ENCODE results near the gene SP1. TPM values are rescaled to one million over a fixed set of nuclear protein-coding genes. Genes with fewer than 3 reads are reported as not detected.
"Not testable (repeated sequence)": the region's sequence is repeated elsewhere in the genome, so short reads cannot be mapped to it uniquely, and the experiment has no call there.

Gene SP1
- polyA plus RNA-seq, 3 donors, result 15.1 to 80.7 (median 22.7) TPM

GRCh38 chr12:53391724-53392123 is 11.7 kb downstream of the SP1 start:
- H2AFZ ChIP-seq (ENCODE audit: insufficient read depth, low read depth, low read length, poor library complexity, severe bottlenecking), result no peak overlapping the region
- peaks cover 31 to 85% of the 10 kb centered on the region in 2 donors for H3K36me3 ChIP-seq (replicated peaks in 1 of 2; ENCODE audit: control insufficient read depth in 1 of 2, insufficient read depth in 2 of 2, low read length in 2 of 2)
- no peak overlapping the region for H3K4me3 ChIP-seq (replicated peaks in 1 of 3; ENCODE audit: low read depth in 2 of 3, low read length in 3 of 3)
- intact Hi-C loops (cut with micrococcal nuclease), result no loop called here
- H3K4me1 ChIP-seq (ENCODE audit: control insufficient read depth in 1 of 2, insufficient read depth in 2 of 2, low read length in 2 of 2), result peaks cover 19 to 32% of the 10 kb centered on the region in 2 donors
- H3K9me3 Mint-ChIP-seq, result no peaks in the 10 kb centered on the region
- H3K27me3 Mint-ChIP-seq (ENCODE audit: low read depth in 3 of 3), result peaks cover 0 to 1% (median 0%) of the 10 kb centered on the region in 3 donors
- H3K27ac Mint-ChIP-seq, result peak overlapping the region in 3 of 7 donors; percentile 33 to 52 (median 35)
- no peak overlapping the region for H3K4me2 ChIP-seq (replicated peaks; ENCODE audit: extremely low read depth, low read length, poor library complexity, severe bottlenecking)
- TF ChIP-seq, protein P1, sequence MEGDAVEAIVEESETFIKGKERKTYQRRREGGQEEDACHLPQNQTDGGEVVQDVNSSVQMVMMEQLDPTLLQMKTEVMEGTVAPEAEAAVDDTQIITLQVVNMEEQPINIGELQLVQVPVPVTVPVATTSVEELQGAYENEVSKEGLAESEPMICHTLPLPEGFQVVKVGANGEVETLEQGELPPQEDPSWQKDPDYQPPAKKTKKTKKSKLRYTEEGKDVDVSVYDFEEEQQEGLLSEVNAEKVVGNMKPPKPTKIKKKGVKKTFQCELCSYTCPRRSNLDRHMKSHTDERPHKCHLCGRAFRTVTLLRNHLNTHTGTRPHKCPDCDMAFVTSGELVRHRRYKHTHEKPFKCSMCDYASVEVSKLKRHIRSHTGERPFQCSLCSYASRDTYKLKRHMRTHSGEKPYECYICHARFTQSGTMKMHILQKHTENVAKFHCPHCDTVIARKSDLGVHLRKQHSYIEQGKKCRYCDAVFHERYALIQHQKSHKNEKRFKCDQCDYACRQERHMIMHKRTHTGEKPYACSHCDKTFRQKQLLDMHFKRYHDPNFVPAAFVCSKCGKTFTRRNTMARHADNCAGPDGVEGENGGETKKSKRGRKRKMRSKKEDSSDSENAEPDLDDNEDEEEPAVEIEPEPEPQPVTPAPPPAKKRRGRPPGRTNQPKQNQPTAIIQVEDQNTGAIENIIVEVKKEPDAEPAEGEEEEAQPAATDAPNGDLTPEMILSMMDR (IDR thresholded peaks at IDR 0.05), result no peak
- H3K27ac ChIP-seq (ENCODE audit: low read depth in 1 of 2, low read length in 2 of 2), result peak overlapping the region in 1 of 2 donors; percentile 31
- H3K27me3 ChIP-seq (ENCODE audit: control insufficient read depth in 2 of 2, insufficient read depth in 2 of 2, low read length in 2 of 2), result no peaks in the 10 kb centered on the region
- H3K36me3 Mint-ChIP-seq, result peaks cover 35 to 89% of the 10 kb centered on the region in 2 donors
- H3K9me3 ChIP-seq (replicated peaks in 1 of 2; ENCODE audit: control insufficient read depth in 1 of 2, insufficient read depth in 1 of 2, low read length in 2 of 2), result no peaks in the 10 kb centered on the region
- no peak for DNase-seq
- peaks cover 34% of the 10 kb centered on the region for H3K4me1 Mint-ChIP-seq
- H3K4me3 Mint-ChIP-seq, result no peak overlapping the region
- WGBS (ENCODE audit: insufficient coverage), result 93% methylated on average over 2 of the region's 5 CpGs
- peaks cover 98% of the 10 kb centered on the region for H4K20me1 ChIP-seq (ENCODE audit: insufficient read depth, low read length)
- H3K79me2 ChIP-seq (ENCODE audit: insufficient read depth, low read length), result peaks cover 99% of the 10 kb centered on the region
- H3K9ac ChIP-seq (ENCODE audit: insufficient read depth, low read length, poor library complexity, severe bottlenecking), result no peak overlapping the region

GRCh38 chr12:53399896-53400295 is 19.9 kb downstream of the SP1 start:
- Mint-ChIP-seq H3K27ac (peak overlapping the region in 1 of 7 donors; percentile 7), H3K4me1 (no peaks in the 10 kb centered on the region), H3K9me3 (peaks cover 0 to 1% (median 0%) of the 10 kb centered on the region in 7 donors), H3K36me3 (peaks cover 30 to 81% of the 10 kb centered on the region in 2 donors), H3K27me3 (ENCODE audit: low read depth in 3 of 3) (peaks cover 0 to 2% (median 0%) of the 10 kb centered on the region in 3 donors), H3K4me3 (no peak overlapping the region)
- Histone ChIP-seq H3K79me2 (ENCODE audit: insufficient read depth, low read length) (peaks cover 99% of the 10 kb centered on the region), H3K4me3 (replicated peaks in 1 of 3; ENCODE audit: low read depth in 2 of 3, low read length in 3 of 3) (no peak overlapping the region), H2AFZ (ENCODE audit: insufficient read depth, low read depth, low read length, poor library complexity, severe bottlenecking) (no peak overlapping the region), H3K36me3 (replicated peaks in 1 of 2; ENCODE audit: control insufficient read depth in 1 of 2, insufficient read depth in 2 of 2, low read length in 2 of 2) (peaks cover 35 to 91% of the 10 kb centered on the region in 2 donors), H3K4me2 (replicated peaks; ENCODE audit: extremely low read depth, low read length, poor library complexity, severe bottlenecking) (no peak overlapping the region), H3K27me3 (ENCODE audit: control insufficient read depth in 2 of 2, insufficient read depth in 2 of 2, low read length in 2 of 2) (no peaks in the 10 kb centered on the region), H3K4me1 (ENCODE audit: control insufficient read depth in 1 of 2, insufficient read depth in 2 of 2, low read length in 2 of 2) (no peaks in the 10 kb centered on the region), H3K9me3 (replicated peaks in 1 of 2; ENCODE audit: control insufficient read depth in 1 of 2, insufficient read depth in 1 of 2, low read length in 2 of 2) (no peaks in the 10 kb centered on the region), H4K20me1 (ENCODE audit: insufficient read depth, low read length) (peaks cover 100% of the 10 kb centered on the region), H3K27ac (ENCODE audit: low read depth in 1 of 2, low read length in 2 of 2) (no peak overlapping the region), H3K9ac (ENCODE audit: insufficient read depth, low read length, poor library complexity, severe bottlenecking) (no peak overlapping the region)
- 96% methylated on average over 6 of the region's 7 CpGs for WGBS (ENCODE audit: insufficient coverage)
- TF ChIP-seq, protein P1 (IDR thresholded peaks at IDR 0.05), result no peak
- no peak for DNase-seq
- intact Hi-C loops (cut with micrococcal nuclease), result no loop called here

DNA sequence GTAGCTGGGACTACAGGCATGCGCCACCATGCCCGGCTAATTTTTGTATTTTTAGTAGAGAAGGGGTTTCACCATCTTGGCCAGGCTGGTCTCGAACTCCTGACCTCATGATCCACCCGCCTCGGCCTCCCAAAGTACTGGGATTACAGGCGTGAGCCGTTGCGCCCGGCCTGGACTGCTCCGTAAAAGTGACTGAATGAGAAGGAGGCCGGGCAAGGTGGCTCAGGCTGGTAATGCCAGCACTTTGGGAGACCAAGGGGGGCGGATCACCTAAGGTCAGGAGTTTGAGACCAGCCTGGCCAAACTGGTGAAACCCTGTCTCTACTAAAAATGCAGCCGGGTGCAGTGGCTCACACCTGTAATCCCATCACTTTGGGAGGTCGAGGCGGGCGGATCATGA is 22.4 kb downstream of the SP1 start:
- H3K4me3 ChIP-seq (replicated peaks in 1 of 3; ENCODE audit: low read depth in 2 of 3, low read length in 3 of 3); H3K9me3 ChIP-seq (replicated peaks in 1 of 2; ENCODE audit: control insufficient read depth in 1 of 2, insufficient read depth in 1 of 2, low read length in 2 of 2); intact Hi-C loops (cut with micrococcal nuclease); H3K4me3 Mint-ChIP-seq; H3K27me3 Mint-ChIP-seq (ENCODE audit: low read depth in 3 of 3); DNase-seq; H2AFZ ChIP-seq (ENCODE audit: insufficient read depth, low read depth, low read length, poor library complexity, severe bottlenecking); H3K9ac ChIP-seq (ENCODE audit: insufficient read depth, low read length, poor library complexity, severe bottlenecking); H3K9me3 Mint-ChIP-seq; H3K4me1 Mint-ChIP-seq; H3K27ac ChIP-seq (ENCODE audit: low read depth in 1 of 2, low read length in 2 of 2); H3K27me3 ChIP-seq (ENCODE audit: control insufficient read depth in 2 of 2, insufficient read depth in 2 of 2, low read length in 2 of 2); H3K4me1 ChIP-seq (ENCODE audit: control insufficient read depth in 1 of 2, insufficient read depth in 2 of 2, low read length in 2 of 2); H3K4me2 ChIP-seq (replicated peaks; ENCODE audit: extremely low read depth, low read length, poor library complexity, severe bottlenecking): not testable (repeated sequence)
- H3K27ac Mint-ChIP-seq, result peak overlapping the region in 1 of 7 donors; percentile 68
- Histone ChIP-seq H3K79me2 (ENCODE audit: insufficient read depth, low read length) (peaks cover 94% of the 10 kb centered on the region), H4K20me1 (ENCODE audit: insufficient read depth, low read length) (peaks cover 100% of the 10 kb centered on the region), H3K36me3 (replicated peaks in 1 of 2; ENCODE audit: control insufficient read depth in 1 of 2, insufficient read depth in 2 of 2, low read length in 2 of 2) (peaks cover 40 to 93% of the 10 kb centered on the region in 2 donors)
- 97% methylated on average over 13 of the region's 16 CpGs for WGBS (ENCODE audit: insufficient coverage)
- peaks cover 36 to 77% of the 10 kb centered on the region in 2 donors for H3K36me3 Mint-ChIP-seq
